NCI-H2227 treated with DMSO at 0.1 percent for 48 hours (cell line): ENCODE data around the gene CFAP221.

Experiments used
- DNase-seq: peaks from one replicate; lab custom pipeline; 2025; lab: John Stamatoyannopoulos, UW

Gene CFAP221

DNA sequence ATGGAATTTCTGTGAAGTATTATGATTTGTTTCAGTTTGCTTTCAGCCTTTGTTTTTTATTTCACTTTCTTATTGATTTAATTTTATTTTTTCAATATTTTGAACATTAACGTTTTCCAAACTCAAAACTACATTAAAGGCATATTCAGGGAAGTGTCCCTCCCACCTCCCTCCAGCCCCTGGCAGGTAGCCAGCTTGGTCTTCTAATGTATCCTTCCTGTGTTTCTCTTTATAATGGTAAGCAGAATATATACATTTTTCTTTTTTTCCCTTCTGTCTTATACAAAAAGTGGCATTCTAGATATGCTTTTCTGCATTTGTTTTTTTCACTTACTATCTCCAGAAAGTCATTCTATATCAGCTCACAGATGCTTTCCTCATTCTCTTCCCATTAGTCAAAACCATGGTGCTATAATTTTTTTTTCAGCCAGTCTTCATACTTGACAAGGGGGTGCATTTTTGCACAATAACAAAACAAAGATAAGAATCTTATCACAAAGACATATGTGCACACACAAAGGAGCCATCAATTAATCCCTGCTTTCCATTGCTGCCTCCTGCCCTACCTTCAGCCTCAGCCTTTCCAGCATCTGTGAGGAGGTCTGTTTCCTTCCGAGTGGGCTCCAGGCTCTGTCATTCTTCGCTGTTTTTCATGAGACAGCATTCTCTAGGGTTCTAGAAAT is 101.1 kb downstream of the CFAP221 start:
- no peak for DNase-seq

DNA sequence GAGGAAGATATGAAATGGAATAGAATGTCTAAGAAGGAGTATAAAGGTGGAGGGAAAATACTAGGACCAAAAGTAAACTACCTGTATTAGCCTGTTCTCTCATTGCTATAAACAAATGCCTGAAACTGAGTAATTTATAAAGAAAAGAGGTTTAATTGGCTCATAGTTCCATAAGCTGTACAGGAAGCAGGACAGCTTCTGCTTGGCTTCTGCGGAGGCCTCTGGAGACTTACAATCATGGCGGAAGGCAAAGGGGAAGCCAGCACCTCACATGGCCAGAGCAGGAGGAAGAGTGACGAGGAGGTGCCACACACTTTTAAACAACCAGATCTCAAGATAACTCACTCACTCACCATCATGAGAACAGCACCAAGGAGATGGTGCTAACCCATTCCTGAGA is 101.9 kb downstream of the CFAP221 start:
- DNase-seq: no peak

- DNase-seq: no peak
These were observed 103.4 kb downstream of the CFAP221 start for GRCh38 chr2:119647440-119648169.

- no peak for DNase-seq
These were observed 105.2 kb downstream of the CFAP221 start for GRCh38 chr2:119649364-119649917.

DNA sequence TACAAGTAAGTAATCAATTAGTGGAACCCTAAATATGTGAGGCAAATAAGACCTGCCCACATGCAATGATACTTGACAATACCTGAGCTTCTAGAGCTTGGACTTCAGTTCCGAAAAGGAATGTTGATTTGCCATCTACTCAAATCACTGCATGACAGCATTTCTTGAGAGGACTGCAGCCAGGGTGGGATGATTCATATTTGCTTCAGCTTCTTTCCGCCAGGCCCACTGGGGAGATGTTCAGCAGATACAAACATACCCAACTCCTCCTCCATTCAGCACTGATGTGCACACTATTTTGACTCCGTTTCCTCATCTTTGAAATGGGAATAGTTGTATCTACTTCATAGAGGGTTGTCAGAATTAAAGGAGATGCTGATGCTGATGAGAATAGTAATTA is 106.0 kb downstream of the CFAP221 start:
- DNase-seq: no peak

DNA sequence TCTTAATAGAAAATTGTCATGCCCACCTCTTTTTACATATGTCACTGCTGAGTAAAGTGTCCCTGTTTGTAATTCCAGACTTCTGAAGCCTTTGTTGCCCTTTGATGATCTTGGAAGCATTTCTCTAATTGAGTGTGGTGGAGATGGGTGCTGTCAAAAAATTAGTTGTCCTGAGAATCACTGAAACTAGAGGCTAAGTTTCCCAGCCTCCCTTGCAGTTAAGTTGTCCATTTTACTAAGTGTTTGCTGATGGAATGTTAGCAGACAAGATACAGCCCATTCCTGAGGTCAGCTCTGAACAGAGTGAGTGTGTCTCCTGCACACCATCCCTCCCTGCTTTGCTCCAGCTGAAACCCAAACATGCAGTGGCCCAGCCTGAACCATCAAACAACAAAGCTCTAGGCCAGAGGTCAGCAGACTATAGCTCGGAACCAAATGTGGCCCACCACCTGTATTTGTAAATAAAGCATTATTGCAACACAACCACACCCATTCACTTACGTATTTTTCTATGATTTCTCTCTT is 106.7 kb downstream of the CFAP221 start:
- DNase-seq: no peak

DNA sequence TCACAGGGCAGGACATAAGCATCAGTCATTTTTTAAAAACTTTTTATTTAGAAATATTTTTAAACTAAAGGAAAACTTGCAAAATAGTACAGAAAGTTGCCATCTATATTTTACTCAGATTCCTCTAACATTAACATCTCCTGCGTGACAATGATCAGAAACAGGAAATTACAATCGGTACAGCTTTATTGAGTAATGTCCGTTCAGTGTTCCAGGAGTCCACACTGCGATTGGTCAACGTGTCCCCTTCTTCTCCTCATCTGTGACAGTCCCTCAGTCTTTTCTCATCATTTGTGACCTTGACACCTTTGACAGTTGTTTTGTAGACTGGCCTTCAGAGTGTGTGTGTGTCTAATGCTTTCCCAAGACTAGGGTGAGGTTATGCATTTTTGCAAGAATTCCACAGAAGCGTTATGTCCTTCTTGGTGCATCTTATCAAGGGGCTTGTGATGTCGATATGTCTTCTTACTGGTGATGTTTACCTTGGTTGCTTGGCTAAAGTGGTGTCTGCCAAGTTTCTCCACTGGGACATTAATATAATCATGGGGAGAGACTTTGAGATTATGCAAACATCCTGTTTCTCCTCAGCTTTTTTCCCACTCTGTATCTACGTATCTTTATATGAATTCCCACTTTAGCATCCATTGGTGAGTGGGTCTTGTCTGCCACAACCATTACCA is 113.4 kb downstream of the CFAP221 start:
- DNase-seq: no peak

DNA sequence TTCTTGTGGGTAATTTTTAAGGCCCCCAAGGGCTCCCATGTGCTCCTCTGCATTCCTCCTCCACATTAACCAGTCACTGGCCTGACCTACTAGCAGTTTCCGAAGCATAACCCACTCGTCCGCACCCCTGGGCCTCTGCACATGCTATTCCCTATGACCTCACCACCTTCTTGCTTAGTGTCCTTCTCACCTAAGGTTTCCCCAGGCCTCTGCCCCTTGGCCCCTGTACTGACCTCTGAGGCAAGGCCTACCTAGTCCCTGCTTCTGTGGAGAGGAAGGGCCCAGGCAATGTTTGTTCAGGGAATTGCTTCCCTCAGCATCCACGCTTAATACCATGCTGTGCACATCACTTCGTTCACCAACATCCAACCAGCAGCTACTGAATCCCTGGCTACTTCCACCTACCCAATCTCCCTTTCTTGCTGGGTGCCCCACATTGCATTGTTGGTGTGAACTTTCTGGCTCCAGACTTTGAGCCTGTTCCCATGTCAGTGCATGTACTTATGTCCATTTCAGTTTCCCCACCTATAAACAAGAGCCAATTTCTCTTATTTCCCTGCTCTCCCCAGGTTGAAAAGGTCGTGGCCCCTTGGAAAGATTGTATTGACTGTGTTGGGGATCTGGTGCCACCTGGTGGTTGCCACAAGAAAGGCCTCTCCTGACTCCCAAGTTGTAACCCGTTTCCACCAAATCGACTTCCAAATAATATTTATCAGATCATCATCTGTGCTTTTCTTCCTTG is 115.5 kb downstream of the CFAP221 start:
- DNase-seq: peak; percentile 49

GRCh38 chr2:119660343-119660658 is 116.1 kb downstream of the CFAP221 start:
- DNase-seq: no peak

DNA sequence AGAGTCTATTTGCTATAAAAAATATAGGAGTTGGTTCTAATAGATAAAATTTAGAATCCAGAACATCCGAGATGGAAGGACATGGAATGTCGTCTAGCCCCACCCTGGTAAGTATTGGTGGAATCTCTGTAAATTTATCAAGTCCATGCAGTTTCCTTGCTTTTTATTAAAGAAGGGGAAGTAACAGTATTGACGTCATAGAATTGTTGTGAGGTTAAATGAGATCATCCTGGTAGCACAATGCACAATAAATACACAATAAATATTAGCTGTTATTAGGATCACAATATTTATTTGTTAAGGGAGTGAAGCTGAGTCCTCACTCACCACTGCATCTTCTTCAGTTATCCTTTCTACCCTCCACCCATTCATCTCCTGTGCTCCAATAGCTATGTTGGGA is 118.0 kb downstream of the CFAP221 start:
- no peak for DNase-seq

DNA sequence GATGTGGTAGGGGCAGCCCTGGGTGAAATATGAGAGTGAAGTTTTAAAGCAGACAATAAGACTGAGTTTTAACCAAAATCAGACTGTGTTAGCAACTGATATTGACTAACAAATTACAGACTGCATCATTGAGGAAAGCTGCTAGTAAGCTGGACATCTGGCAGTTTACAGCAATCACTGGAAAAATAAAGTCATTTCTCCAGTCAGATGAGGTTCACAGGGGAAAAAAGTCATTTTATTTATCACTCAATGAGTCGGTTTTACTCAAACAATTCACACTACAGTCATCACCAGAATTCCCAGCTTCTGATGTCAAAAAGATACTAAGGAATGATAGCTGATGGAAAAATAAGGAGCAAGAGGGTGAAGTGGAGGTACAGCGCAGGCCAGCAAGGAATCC is 124.3 kb downstream of the CFAP221 start:
- DNase-seq: no peak

DNA sequence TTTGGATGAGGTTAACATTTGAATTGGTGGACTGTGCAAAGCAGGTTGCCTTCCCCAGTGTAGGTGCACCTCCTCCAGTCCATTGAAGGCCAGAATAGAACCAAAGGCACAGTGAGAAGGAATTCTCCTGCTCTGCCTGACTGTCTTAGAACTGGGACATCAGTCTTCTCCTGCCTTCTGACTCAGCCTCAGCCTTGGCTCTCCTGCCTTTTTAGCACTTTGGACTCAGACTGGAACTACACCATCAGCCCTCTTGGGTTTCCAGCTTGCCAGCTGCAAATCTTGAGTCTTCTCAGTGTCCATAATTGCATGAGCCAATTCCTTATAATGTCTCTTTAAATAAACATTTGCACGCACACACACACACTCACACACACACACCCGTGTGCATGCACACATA is 126.8 kb downstream of the CFAP221 start:
- DNase-seq: no peak

GRCh38 chr2:119671752-119672151 is 127.5 kb downstream of the CFAP221 start:
- no peak for DNase-seq

DNA sequence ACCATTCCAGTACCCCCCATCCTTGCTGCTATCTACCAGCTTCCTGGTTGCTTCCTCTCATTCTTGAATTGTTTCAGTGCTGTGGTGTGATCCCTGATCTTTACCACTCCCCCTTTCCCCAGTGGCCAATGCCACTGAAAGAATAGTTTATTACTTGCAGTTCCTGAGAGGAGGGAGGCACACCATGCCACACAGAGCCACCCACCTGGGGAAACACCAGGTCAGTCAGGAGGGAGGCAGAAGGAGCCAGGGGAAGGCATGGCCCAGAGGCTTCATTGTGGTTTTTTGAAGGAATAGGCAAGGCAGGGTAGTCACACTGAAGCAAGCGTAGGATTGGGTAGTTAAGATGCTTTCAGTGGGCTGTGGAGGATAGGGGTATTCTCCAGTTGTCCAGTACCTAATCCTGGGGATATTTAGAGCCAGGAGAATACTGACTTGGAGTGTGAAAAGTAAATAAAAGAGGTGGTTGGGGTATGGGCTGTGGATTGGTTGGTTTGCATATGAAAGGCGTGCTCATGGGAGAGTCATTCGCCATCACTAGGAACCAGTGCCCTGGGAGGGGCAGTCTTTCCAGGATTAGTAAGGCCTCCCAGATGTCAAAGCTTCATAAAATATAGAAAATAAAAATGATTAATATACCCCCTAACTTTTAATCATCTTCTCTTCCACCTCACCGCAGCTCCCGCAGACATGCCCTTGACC is 128.1 kb downstream of the CFAP221 start:
- no peak for DNase-seq

DNA sequence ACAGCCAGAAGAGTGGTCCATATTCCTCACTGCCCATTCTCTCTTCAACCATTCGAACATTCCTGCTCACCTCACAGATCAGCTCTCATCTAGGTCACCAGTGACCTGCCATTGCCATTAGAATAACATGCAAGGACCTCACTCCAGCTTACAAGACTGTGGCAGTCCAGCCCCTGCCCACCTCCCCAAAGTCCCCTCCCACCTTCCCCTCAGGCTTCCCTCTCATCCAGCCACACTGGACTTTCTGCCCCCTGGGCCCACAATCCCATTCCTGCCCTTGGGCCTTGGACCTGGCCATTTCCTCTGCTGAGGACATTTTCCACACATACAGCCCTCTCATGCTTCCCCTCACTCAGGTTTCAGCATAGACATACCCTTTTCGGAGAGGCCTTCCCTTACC is 129.5 kb downstream of the CFAP221 start:
- DNase-seq: no peak

- no peak for DNase-seq
These were observed 130.7 kb downstream of the CFAP221 start for GRCh38 chr2:119674711-119675500.

DNA sequence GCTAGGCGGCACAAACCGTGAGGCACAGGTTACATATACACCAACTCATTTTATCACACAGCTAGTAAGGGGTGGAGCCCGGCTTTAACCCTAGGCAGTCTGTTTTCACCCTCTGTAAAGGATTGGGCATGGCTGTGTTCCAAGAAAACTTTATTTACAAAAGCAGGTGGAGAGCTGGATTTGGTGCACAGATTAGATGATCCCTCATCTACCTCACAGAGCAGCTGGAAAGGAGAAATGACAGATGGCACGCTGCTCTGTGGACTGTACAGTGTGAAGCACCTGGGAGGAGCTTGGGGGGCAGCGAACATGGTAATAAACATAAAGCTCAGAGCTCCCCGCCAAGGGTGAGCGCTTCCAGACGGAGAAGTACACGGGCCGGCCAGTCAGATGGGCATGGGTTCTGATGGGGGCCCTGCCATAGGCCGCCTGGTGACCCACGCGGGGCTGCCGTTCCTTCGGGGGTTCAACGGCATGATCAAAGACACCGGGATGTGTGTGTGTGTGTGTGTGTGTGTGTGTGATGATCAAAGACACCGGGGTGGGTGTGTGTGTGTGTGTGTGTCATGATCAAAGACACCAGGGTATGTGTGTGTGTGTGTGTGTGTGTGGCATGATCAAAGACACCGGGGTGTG is 133.9 kb downstream of the CFAP221 start:
- peak; percentile 34 for DNase-seq

- DNase-seq: no peak
These were observed 135.2 kb downstream of the CFAP221 start for GRCh38 chr2:119679526-119679837.

- no peak for DNase-seq
These were observed 135.6 kb downstream of the CFAP221 start for GRCh38 chr2:119679846-119680245.

DNA sequence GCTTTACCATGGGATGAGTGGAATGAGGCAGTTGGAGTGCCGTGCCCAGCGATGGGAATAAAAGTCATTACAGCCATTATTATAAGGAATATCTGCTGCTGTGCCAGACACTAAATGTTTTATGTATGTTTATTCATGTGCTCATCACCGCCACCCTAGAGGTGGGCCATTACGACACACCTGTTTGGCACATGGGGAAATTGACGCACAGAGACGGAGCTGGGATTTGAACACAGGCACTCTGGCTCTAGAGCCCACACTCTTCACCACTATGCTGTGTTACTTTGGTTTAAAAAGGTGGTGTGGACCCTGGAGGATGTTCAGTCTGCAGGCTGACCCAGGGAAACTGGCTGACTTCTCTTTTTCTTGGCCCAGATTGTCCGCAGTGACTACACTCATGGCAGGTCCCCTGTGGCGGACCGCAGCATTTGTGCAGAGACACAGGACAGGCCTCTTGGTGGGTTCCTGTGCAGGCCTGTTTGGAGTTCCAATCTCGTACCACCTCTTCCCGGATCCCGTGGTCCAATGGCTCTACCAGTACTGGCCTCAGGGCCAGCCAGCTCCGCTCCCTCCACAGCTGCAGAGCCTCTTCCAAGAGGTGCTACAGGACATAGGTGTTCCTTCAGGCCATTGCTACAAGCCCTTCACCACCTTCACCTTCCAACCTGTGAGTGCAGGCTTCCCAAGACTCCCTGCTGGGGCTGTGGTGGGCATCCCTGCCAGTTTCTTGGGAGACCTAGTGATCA is 136.4 kb downstream of the CFAP221 start:
- no peak for DNase-seq
